GM23338 (cell line): ENCODE results near the gene ARL6IP1. TPM values are rescaled to one million over a fixed set of nuclear protein-coding genes. Genes with fewer than 3 reads are reported as not detected.

Source experiments
- ATAC-seq: fragments of 200-7000 bp; cut with Tn5 transposase; 3 replicates; pipeline ENCODE4 v1.9.1; 2020
- DNase-seq: peaks from one replicate; pipeline ENCODE4 v3.0.0-alpha.2; 2015; ENCODE audit warnings: low spot score
- H2AFZ ChIP-seq: fragments of 200-600 bp; sonication (generic); 2 replicates; pipeline ENCODE4 v1.8.0; 2016; ENCODE audit warnings: antibody characterized with exemption, mild to moderate bottlenecking, moderate library complexity
- H3F3A ChIP-seq: fragments of 200-600 bp; sonication (generic); replicated peaks from 2 replicates; pipeline ENCODE4 v1.8.0; 2017; ENCODE audit warnings: antibody characterized with exemption, mixed run types, low read depth
- H3K27ac ChIP-seq: fragments of 200-600 bp; sonication (generic); 2 replicates; pipeline ENCODE4 v1.6.1; 2016; ENCODE audit warnings: low read depth
- H3K27me3 ChIP-seq: fragments of 200-600 bp; sonication (generic); 2 replicates; pipeline ENCODE4 v1.8.0; 2016; ENCODE audit warnings: mild to moderate bottlenecking, mixed run types, moderate library complexity; ENCODE audit not compliant: insufficient read depth
- H3K36me3 ChIP-seq: fragments of 200-600 bp; sonication (generic); 2 replicates; pipeline ENCODE4 v1.8.0; 2016; ENCODE audit warnings: mild to moderate bottlenecking; ENCODE audit not compliant: insufficient read depth
- H3K4me1 ChIP-seq: fragments of 200-600 bp; sonication (generic); 2 replicates; pipeline ENCODE4 v1.8.0; 2016; ENCODE audit warnings: mild to moderate bottlenecking, moderate library complexity; ENCODE audit not compliant: insufficient read depth
- H3K4me2 ChIP-seq: fragments of 200-600 bp; sonication (generic); 2 replicates; pipeline ENCODE4 v1.7.1; 2017; ENCODE audit warnings: mixed run types
- H3K4me3 ChIP-seq: fragments of 200-600 bp; sonication (generic); 2 replicates; pipeline ENCODE4 v1.6.1; 2016; ENCODE audit warnings: mixed run types
- H3K79me2 ChIP-seq: fragments of 200-600 bp; sonication (generic); replicated peaks from 2 replicates; pipeline ENCODE4 v1.8.0; 2017; ENCODE audit warnings: mild to moderate bottlenecking; ENCODE audit not compliant: insufficient read depth
- H3K9me2 ChIP-seq: fragments of 200-600 bp; sonication (generic); 2 replicates; pipeline ENCODE4 v1.8.0; 2017; ENCODE audit not compliant: insufficient read depth
- H4K20me1 ChIP-seq: fragments of 200-600 bp; sonication (generic); replicated peaks from 2 replicates; pipeline ENCODE4 v1.8.0; 2017; ENCODE audit warnings: mild to moderate bottlenecking; ENCODE audit not compliant: insufficient read depth
- H3K27ac Mint-ChIP-seq: 2 replicates; pipeline ENCODE4 v1.8.0; 2020; ENCODE audit warnings: inconsistent platforms, mild to moderate bottlenecking, moderate library complexity, mixed read lengths
- H3K27me3 Mint-ChIP-seq: 3 replicates; pipeline ENCODE4 v1.8.0; 2022; ENCODE audit warnings: low read depth, mild to moderate bottlenecking, moderate library complexity, mixed read lengths, inconsistent platforms; ENCODE audit not compliant: insufficient read depth, poor library complexity
- H3K36me3 Mint-ChIP-seq: 3 replicates; pipeline ENCODE4 v1.8.0; 2021; ENCODE audit warnings: low read depth, mild to moderate bottlenecking, inconsistent platforms, moderate library complexity, mixed read lengths
- H3K4me1 Mint-ChIP-seq: 3 replicates; pipeline ENCODE4 v1.8.0; 2020; ENCODE audit warnings: mild to moderate bottlenecking, inconsistent platforms, mixed read lengths
- H3K4me3 Mint-ChIP-seq: 3 replicates; pipeline ENCODE4 v1.8.0; 2021; ENCODE audit warnings: moderate library complexity, mild to moderate bottlenecking, inconsistent platforms, mixed read lengths
- H3K9me3 Mint-ChIP-seq: 3 replicates; pipeline ENCODE4 v1.8.0; 2020; ENCODE audit warnings: moderate library complexity, mild to moderate bottlenecking, inconsistent platforms, mixed read lengths
- CREB1 ChIP-seq: fragments of 250-450 bp; sonication (Bioruptor Pico); IDR thresholded peaks from 2 replicates; pipeline ENCODE4 v1.5.0; 2020; ENCODE audit warnings: low read depth, mild to moderate bottlenecking, moderate library complexity
- CTCF ChIP-seq, 2 experiments: fragments of 200-600 bp in 1 of 2; sonication (generic) in 1 of 2; conservative IDR thresholded peaks; 2 replicates each; pipeline versions ENCODE4 v1.5.1 to v1.6.1; 2016 to 2017; ENCODE audit warnings: antibody characterized with exemption in 2 of 2, low read depth in 2 of 2, mild to moderate bottlenecking in 2 of 2, moderate library complexity in 1 of 2
- ETS1 ChIP-seq: IDR thresholded peaks from 2 replicates; pipeline ENCODE4 v1.6.1; 2016; ENCODE audit warnings: antibody characterized with exemption
- EZH2 ChIP-seq: fragments of 200-600 bp; sonication (generic); IDR thresholded peaks from one replicate; pipeline ENCODE4 v1.8.0; 2017; ENCODE audit warnings: antibody characterized with exemption, mild to moderate bottlenecking, low read depth; ENCODE audit not compliant: unreplicated experiment
- EZH2phosphoT487 ChIP-seq: fragments of 200-600 bp; sonication (generic); IDR thresholded peaks from one replicate; pipeline ENCODE4 v1.8.1; 2018; ENCODE audit warnings: antibody characterized with exemption; ENCODE audit not compliant: unreplicated experiment
- NANOG ChIP-seq: IDR thresholded peaks from 2 replicates; pipeline ENCODE4 v1.6.1; 2016; ENCODE audit warnings: antibody characterized with exemption, borderline replicate concordance
- POLR2AphosphoS5 ChIP-seq: IDR thresholded peaks from 2 replicates; pipeline ENCODE4 v1.6.1; 2016; ENCODE audit warnings: antibody characterized with exemption, low read depth
- REST ChIP-seq: IDR thresholded peaks from one replicate; pipeline ENCODE4 v1.6.1; 2018; ENCODE audit warnings: antibody characterized with exemption; ENCODE audit not compliant: unreplicated experiment
- STAT1 ChIP-seq: IDR thresholded peaks from one replicate; pipeline ENCODE4 v1.6.1; 2016; ENCODE audit warnings: antibody characterized with exemption; ENCODE audit not compliant: unreplicated experiment
- ZNF331 ChIP-seq: fragments of 250-450 bp; sonication (Bioruptor Pico); IDR thresholded peaks from 2 replicates; pipeline ENCODE4 v1.5.0; 2020; ENCODE audit warnings: low read depth, mild to moderate bottlenecking, moderate library complexity
- ZNF462 ChIP-seq: fragments of 250-450 bp; sonication (Bioruptor Pico); IDR thresholded peaks from 2 replicates; pipeline ENCODE4 v1.5.0; 2020; ENCODE audit warnings: mild to moderate bottlenecking, moderate library complexity
- polyA plus RNA-seq: library from polyadenylated mRNA; unstranded; fragments of >200 nt; fragmentation: Nextera tagmentation; extraction: Ambion mirVana; gene quantifications from 2 replicates; pipeline ENCODE4 v1.2.1, GENCODE V29; 2016
- total RNA-seq: library from RNA; depleted of rRNA; stranded (reverse); fragments of >200 nt; shearing (Covaris generic); gene quantifications from 2 replicates; pipeline ENCODE4 v1.2.3, GENCODE V29; 2014

The ARL6IP1 gene
- total and polyA plus RNA-seq, 2 experiments from 2014 or later, result 192 to 250 TPM

- no peak for TF ChIP-seq STAT1
- TF ChIP-seq EZH2phosphoT487, result no peak
- TF ChIP-seq NANOG, result no peak
- no peak for TF ChIP-seq EZH2
- TF ChIP-seq POLR2AphosphoS5, result no peak
- TF ChIP-seq CREB1, result no peak
- no peak for TF ChIP-seq ZNF331 (CRISPR knock-in tag)
- no peak for TF ChIP-seq REST
These were observed 38.2 kb upstream of the ARL6IP1 start (continued) for GRCh38 chr16:18839555-18839954.

- no peak for ATAC-seq
- no peak overlapping the region for H3K27ac Mint-ChIP-seq
- no peaks in the 10 kb centered on the region for H3K27me3 Mint-ChIP-seq
- peaks cover 95% of the 10 kb centered on the region for H3K36me3 ChIP-seq
- no peaks in the 10 kb centered on the region for H3F3A ChIP-seq
- no peak overlapping the region for H3K4me3 Mint-ChIP-seq
- no peaks in the 10 kb centered on the region for H3K4me1 ChIP-seq
- peaks cover 87% of the 10 kb centered on the region for H3K36me3 Mint-ChIP-seq
- no peak overlapping the region for H3K4me3 ChIP-seq
- no peak overlapping the region for H2AFZ ChIP-seq
- no peak overlapping the region for H3K4me2 ChIP-seq
- H4K20me1 ChIP-seq, result peaks cover 9% of the 10 kb centered on the region; the same call in 1 of the 2 replicates
- H3K4me1 Mint-ChIP-seq, result no peaks in the 10 kb centered on the region; the same call in 2 of the 3 replicates
- H3K9me3 Mint-ChIP-seq, result no peaks in the 10 kb centered on the region
- H3K27ac ChIP-seq, result no peak overlapping the region
- no peak for DNase-seq
- H3K9me2 ChIP-seq, result no peaks in the 10 kb centered on the region
- H3K27me3 ChIP-seq, result no peaks in the 10 kb centered on the region
- H3K79me2 ChIP-seq, result peaks cover 6% of the 10 kb centered on the region
- TF ChIP-seq EZH2phosphoT487, result no peak
- no peak for TF ChIP-seq EZH2
- TF ChIP-seq ZNF462, result no peak
- no peak for TF ChIP-seq POLR2AphosphoS5
- no peak for TF ChIP-seq ETS1
- no peak for TF ChIP-seq ZNF331 (CRISPR knock-in tag)
- TF ChIP-seq STAT1, result no peak
- TF ChIP-seq CTCF (conservative IDR thresholded peaks at IDR 0.05; ENCODE audit: low read depth in 2 of 2), result no peak
These were observed 35.4 kb upstream of the ARL6IP1 start for GRCh38 chr16:18836702-18837101.
